Endothelial cell of umbilical vein (primary cell): ENCODE data around the gene MAG. TPM values are rescaled to one million over a fixed set of nuclear protein-coding genes. Genes with fewer than 3 reads are reported as not detected.

Source experiments
- BruUV-seq: library from RNA; stranded (reverse); fragments of 400-500 nt; replicated peaks from 2 replicates; lab custom pipeline; 2021; lab: Mats Ljungman, UMichigan
- CTCF ChIA-PET: fragments of 300-600, 350-600 bp; sonication (Branson Sonifier 250); formaldehyde crosslinking; loops from one replicate; lab custom pipeline; 2021; ENCODE audit warnings: antibody characterized with exemption, inconsistent platforms; lab: Charles Lee
- POLR2A ChIA-PET: fragments of 300-600, 350-600 bp; sonication (Branson Sonifier 250); formaldehyde crosslinking; loops from one replicate; lab custom pipeline; 2021; ENCODE audit warnings: antibody characterized with exemption, inconsistent platforms; lab: Charles Lee
- DNase-seq: peaks from one replicate; pipeline ENCODE4 v3.0.0-alpha.2; 2011; ENCODE audit warnings: low read depth, low spot score
- FAIRE-seq: peaks from 2 replicates; lab custom pipeline; 2011; peaks lifted over from hg19 to GRCh38; lab: Jason Lieb, UNC
- H2AFZ ChIP-seq: 2 replicates; pipeline ENCODE4 v1.6.0; 2012; ENCODE audit warnings: low read depth, low read length, control low read depth, inconsistent platforms
- H3K27ac ChIP-seq: 2 replicates; pipeline ENCODE4 v1.5.1; 2011; ENCODE audit warnings: low read depth, mild to moderate bottlenecking, control low read depth, low read length, moderate library complexity; ENCODE audit not compliant: insufficient read depth
- H3K27me3 ChIP-seq, 2 experiments: 2 replicates each; pipeline versions ENCODE4 v1.6.0 to v1.6.1; 2011; ENCODE audit warnings: low read length in 2 of 2, mixed read lengths in 1 of 2; ENCODE audit not compliant: control insufficient read depth in 2 of 2, insufficient read depth in 2 of 2
- H3K36me3 ChIP-seq, 2 experiments: 2 replicates in 1 of 2; 3 replicates in 1 of 2; pipeline ENCODE4 v1.5.1; 2011; ENCODE audit warnings: low read length in 2 of 2, mild to moderate bottlenecking in 1 of 2, moderate library complexity in 1 of 2; ENCODE audit not compliant: control insufficient read depth in 2 of 2, insufficient read depth in 2 of 2; ENCODE audit errors: extremely low read depth in 1 of 2
- H3K4me1 ChIP-seq: 3 replicates; pipeline ENCODE4 v1.5.1; 2011; ENCODE audit warnings: mild to moderate bottlenecking, low read length; ENCODE audit not compliant: control insufficient read depth, insufficient read depth; ENCODE audit errors: extremely low read depth
- H3K4me2 ChIP-seq: 2 replicates; pipeline ENCODE4 v1.6.1; 2011; ENCODE audit warnings: low read length, control low read depth, mixed read lengths; ENCODE audit not compliant: insufficient read depth
- H3K4me3 ChIP-seq, 3 experiments: fragments of 200-600 bp in 1 of 3; sonication (generic), shearing (Covaris generic) in 1 of 3; replicated peaks in 1 of 3; 2 replicates each; pipeline ENCODE4 v1.5.1; 2011 to 2016; ENCODE audit warnings: control low read depth in 3 of 3, low read length in 3 of 3, mild to moderate bottlenecking in 2 of 3, inconsistent platforms in 1 of 3, low read depth in 1 of 3, moderate library complexity in 1 of 3; ENCODE audit not compliant: insufficient read depth in 1 of 3
- H3K79me2 ChIP-seq: 2 replicates; pipeline ENCODE4 v1.6.0; 2012; ENCODE audit warnings: low read length, inconsistent platforms; ENCODE audit not compliant: control insufficient read depth, insufficient read depth
- H3K9ac ChIP-seq: replicated peaks from 2 replicates; pipeline ENCODE3; 2011; ENCODE audit warnings: low read length, control low read depth; ENCODE audit not compliant: insufficient read depth; ENCODE audit errors: extremely low read depth
- H3K9me1 ChIP-seq: replicated peaks from 3 replicates; pipeline ENCODE4 v1.6.0; 2011; ENCODE audit warnings: mild to moderate bottlenecking, low read length; ENCODE audit not compliant: control insufficient read depth, insufficient read depth; ENCODE audit errors: extremely low read depth
- H3K9me3 ChIP-seq: replicated peaks from 2 replicates; pipeline ENCODE4 v1.5.1; 2012; ENCODE audit warnings: low read length, inconsistent platforms; ENCODE audit not compliant: control insufficient read depth, insufficient read depth
- H4K20me1 ChIP-seq: replicated peaks from 2 replicates; pipeline ENCODE3; 2011; ENCODE audit warnings: mild to moderate bottlenecking, low read length; ENCODE audit not compliant: control insufficient read depth, insufficient read depth; ENCODE audit errors: extremely low read depth
- CTCF ChIP-seq, 2 donors: IDR thresholded peaks; 1 replicate in 1 of 2; 2 replicates in 1 of 2; pipeline ENCODE4 v1.5.1; 2011; ENCODE audit warnings: low read length in 2 of 2, mild to moderate bottlenecking in 2 of 2, moderate library complexity in 2 of 2, control low read depth in 1 of 2, inconsistent platforms in 1 of 2, low read depth in 1 of 2; ENCODE audit not compliant: insufficient read depth in 1 of 2; ENCODE audit errors: extremely low read depth in 1 of 2
- EZH2 ChIP-seq: IDR thresholded peaks from 2 replicates; pipeline ENCODE4 v1.6.1; 2012; ENCODE audit warnings: borderline replicate concordance, low read depth, mild to moderate bottlenecking, moderate library complexity, low read length, inconsistent platforms; ENCODE audit not compliant: severe bottlenecking
- FOS ChIP-seq: IDR thresholded peaks from 2 replicates; pipeline ENCODE4 v1.6.1; 2011; ENCODE audit warnings: mild to moderate bottlenecking, low read length, moderate library complexity, borderline replicate concordance; ENCODE audit not compliant: insufficient read depth
- GATA2 ChIP-seq: IDR thresholded peaks from 2 replicates; pipeline ENCODE4 v1.7.0; 2011; ENCODE audit warnings: low read depth, mild to moderate bottlenecking, moderate library complexity, mixed read lengths, low read length; ENCODE audit not compliant: insufficient read length, insufficient read depth
- JUN ChIP-seq: IDR thresholded peaks from 2 replicates; pipeline ENCODE4 v1.6.1; 2011; ENCODE audit warnings: borderline replicate concordance, low read depth; ENCODE audit not compliant: insufficient read length, insufficient read depth
- MAX ChIP-seq: IDR thresholded peaks from 2 replicates; pipeline ENCODE4 v1.6.1; 2011; ENCODE audit not compliant: insufficient read depth, insufficient read length
- MYC ChIP-seq: IDR thresholded peaks from one replicate; pipeline ENCODE4 v1.6.1; 2011; ENCODE audit warnings: mild to moderate bottlenecking, low read depth, low read length
- POLR2A ChIP-seq: IDR thresholded peaks from 2 replicates; pipeline ENCODE4 v1.6.1; 2012; ENCODE audit warnings: low read depth, mild to moderate bottlenecking, control low read depth, low read length
- POLR2AphosphoS5 ChIP-seq: IDR thresholded peaks from 2 replicates; pipeline ENCODE4 v1.6.1; 2012; ENCODE audit warnings: low read depth, mild to moderate bottlenecking, control low read depth, low read length, moderate library complexity; ENCODE audit not compliant: insufficient read depth
- dilution Hi-C: fragments of 300-500 bp; cut with MboI; formaldehyde crosslinking; loops from one replicate; pipeline ENCODE4 v1.15.0; 2019; ENCODE audit warnings: low sequenced_read_pairs; ENCODE audit not compliant: extremely low pct_ligation_motif_present
- intact Hi-C: fragments of 100-400 bp; cut with micrococcal nuclease; formaldehyde crosslinking; loops from one replicate; pipeline ENCODE4 v1.10.0; 2022
- polyA plus RNA-seq, 4 experiments: library from polyadenylated mRNA; depleted of rRNA in 3 of 4; stranded (reverse) in 3 of 4; unstranded in 1 of 4; fragments of >200 nt; gene quantifications; 2 replicates each; pipeline versions ENCODE4 v1.2.1 to v1.2.3, GENCODE V29; 2011 to 2012; ENCODE audit warnings: missing spikeins in 1 of 4
- total RNA-seq: library from RNA; stranded (reverse); gene quantifications from 2 replicates; pipeline ENCODE4 v1.2.3, GENCODE V29; 2021

The MAG gene
- total and polyA plus RNA-seq, 2 donors (not counting 3 experiments of a cell fraction or from before 2014, with no cell fraction given), result not detected

- intact Hi-C loops, result no loop called here
- Histone ChIP-seq H3K9ac (no peak overlapping the region), H3K9me1 (no peaks in the 10 kb centered on the region), H3K36me3 (no peaks in the 10 kb centered on the region), H3K79me2 (no peaks in the 10 kb centered on the region), H3K4me1 (no peaks in the 10 kb centered on the region), H4K20me1 (no peaks in the 10 kb centered on the region), H2AFZ (no peak overlapping the region), H3K4me2 (no peak overlapping the region), H3K4me3 (no peak overlapping the region), H3K27ac (no peak overlapping the region), H3K9me3 (no peaks in the 10 kb centered on the region), H3K27me3 (no peaks in the 10 kb centered on the region)
- TF ChIP-seq MYC (no peak), MAX (no peak), FOS (no peak), JUN (no peak), EZH2 (no peak), POLR2A (no peak), CTCF (IDR thresholded peaks at IDR 0.05; ENCODE audit: extremely low read depth in 1 of 2, insufficient read depth in 1 of 2, low read depth in 1 of 2, low read length in 2 of 2) (no peak), POLR2AphosphoS5 (no peak), GATA2 (no peak)
- FAIRE-seq (no peak), DNase-seq (no peak)
- no TSS peak for BruUV-seq
- dilution Hi-C loops, result no loop called here
- POLR2A ChIA-PET, result no interaction called here
- CTCF ChIA-PET, result no interaction called here
Observed at GRCh38 chr19:35301961-35302360, 10.0 kb downstream of the MAG start.
